IMR-90 (cell line): ENCODE results near the gene MTMR2. TPM values are rescaled to one million over a fixed set of nuclear protein-coding genes. Genes with fewer than 3 reads are reported as not detected.

Experiments used
- ATAC-seq: fragments of 200-7000 bp; cut with Tn5 transposase; 2 replicates; pipeline ENCODE4 v1.9.1; 2020; ENCODE audit warnings: low read depth, mild to moderate bottlenecking, moderate library complexity
- BruUV-seq: library from RNA; stranded (reverse); fragments of 400-500 nt; replicated peaks from 2 replicates; lab custom pipeline; 2021; lab: Mats Ljungman, UMichigan
- CTCF ChIA-PET: fragments of 300-600 bp; formaldehyde crosslinking; extraction: SDS; loops from one replicate; lab custom pipeline; 2021; ENCODE audit warnings: antibody characterized with exemption; lab: Yijun Ruan, JAX
- POLR2A ChIA-PET: fragments of 300-600 bp; sonication (Branson Sonifier 250); formaldehyde crosslinking; loops from one replicate; lab custom pipeline; 2022; ENCODE audit warnings: antibody characterized with exemption; ENCODE audit not compliant: unreplicated experiment; lab: Charles Lee
- DNase-seq: peaks from one replicate; pipeline ENCODE4 v3.0.0; 2013
- H2AFZ ChIP-seq: replicated peaks from 2 replicates; pipeline ENCODE3; 2013; ENCODE audit warnings: low read length, mild to moderate bottlenecking; ENCODE audit not compliant: poor library complexity
- H2AK5ac ChIP-seq: 2 replicates; pipeline ENCODE4 v1.6.1; 2013; ENCODE audit warnings: low read depth, low read length, inconsistent platforms
- H2AK9ac ChIP-seq: replicated peaks from 2 replicates; pipeline ENCODE3; 2013; ENCODE audit warnings: mild to moderate bottlenecking, low read depth, low read length, moderate library complexity; ENCODE audit not compliant: poor library complexity
- H2BK120ac ChIP-seq: 2 replicates; pipeline ENCODE4 v1.6.1; 2013; ENCODE audit warnings: low read depth, low read length, inconsistent platforms
- H2BK15ac ChIP-seq: 3 replicates; pipeline ENCODE4 v1.6.1; 2013; ENCODE audit warnings: low read depth, low read length, inconsistent platforms
- H2BK20ac ChIP-seq: 2 replicates; pipeline ENCODE4 v1.6.1; 2013; ENCODE audit warnings: low read depth, mild to moderate bottlenecking, inconsistent platforms, low read length, moderate library complexity
- H2BK5ac ChIP-seq: 2 replicates; pipeline ENCODE4 v1.6.1; 2013; ENCODE audit warnings: mild to moderate bottlenecking, low read depth, low read length, inconsistent platforms; ENCODE audit not compliant: poor library complexity, severe bottlenecking
- H3K14ac ChIP-seq: replicated peaks from 2 replicates; pipeline ENCODE4 v1.6.1; 2013; ENCODE audit warnings: low read depth, low read length, inconsistent platforms
- H3K18ac ChIP-seq: 2 replicates; pipeline ENCODE4 v1.6.1; 2013; ENCODE audit warnings: low read depth, low read length, control low read depth
- H3K23ac ChIP-seq: 2 replicates; pipeline ENCODE4 v1.6.1; 2013; ENCODE audit warnings: low read depth, low read length, inconsistent platforms
- H3K27ac ChIP-seq: 2 replicates; pipeline ENCODE4 v1.5.1; 2013; ENCODE audit warnings: mild to moderate bottlenecking, control low read depth, low read length; ENCODE audit not compliant: insufficient read depth
- H3K27me3 ChIP-seq: 2 replicates; pipeline ENCODE4 v1.6.1; 2013; ENCODE audit warnings: low read length; ENCODE audit not compliant: control insufficient read depth, insufficient read depth
- H3K36me3 ChIP-seq: 2 replicates; pipeline ENCODE4 v1.6.1; 2013; ENCODE audit warnings: low read length, mixed read lengths; ENCODE audit not compliant: control insufficient read depth, insufficient read depth
- H3K4ac ChIP-seq: 2 replicates; pipeline ENCODE4 v1.6.1; 2013; ENCODE audit warnings: low read depth, low read length, inconsistent platforms
- H3K4me1 ChIP-seq: 2 replicates; pipeline ENCODE4 v1.6.1; 2013; ENCODE audit warnings: low read length, mixed read lengths; ENCODE audit not compliant: control insufficient read depth, insufficient read depth
- H3K4me2 ChIP-seq: 2 replicates; pipeline ENCODE4 v1.6.1; 2013; ENCODE audit warnings: low read depth, mild to moderate bottlenecking, control low read depth, low read length, moderate library complexity
- H3K4me3 ChIP-seq: 2 replicates; pipeline ENCODE4 v1.5.1; 2013; ENCODE audit warnings: low read depth, mild to moderate bottlenecking, control low read depth, low read length, moderate library complexity; ENCODE audit not compliant: insufficient read depth
- H3K56ac ChIP-seq: 2 replicates; pipeline ENCODE4 v1.6.1; 2013; ENCODE audit warnings: low read length, inconsistent platforms; ENCODE audit not compliant: insufficient read depth; ENCODE audit errors: extremely low read depth
- H3K79me1 ChIP-seq, 2 experiments: 2 replicates each; pipeline ENCODE4 v1.6.1; 2013; ENCODE audit warnings: low read length in 2 of 2, inconsistent platforms in 1 of 2, low read depth in 1 of 2
- H3K9ac ChIP-seq: 2 replicates; pipeline ENCODE4 v1.6.1; 2013; ENCODE audit warnings: low read depth, low read length, control low read depth
- H3K9me1 ChIP-seq: 2 replicates; pipeline ENCODE4 v1.6.1; 2013; ENCODE audit warnings: low read length, inconsistent platforms; ENCODE audit not compliant: insufficient read depth
- H3K9me3 ChIP-seq: 2 replicates; pipeline ENCODE4 v1.6.1; 2013; ENCODE audit warnings: low read length; ENCODE audit not compliant: control insufficient read depth, insufficient read depth
- H4K20me1 ChIP-seq: 2 replicates; pipeline ENCODE4 v1.6.1; 2013; ENCODE audit warnings: low read length, inconsistent platforms; ENCODE audit not compliant: insufficient read depth
- H4K5ac ChIP-seq: 2 replicates; pipeline ENCODE4 v1.6.1; 2013; ENCODE audit warnings: mild to moderate bottlenecking, low read depth, low read length, control low read depth
- H4K8ac ChIP-seq, 2 experiments: 2 replicates each; pipeline ENCODE4 v1.6.1; 2013; ENCODE audit warnings: low read depth in 2 of 2, low read length in 2 of 2, control low read depth in 1 of 2, inconsistent platforms in 1 of 2
- H4K91ac ChIP-seq: 2 replicates; pipeline ENCODE4 v1.6.1; 2013; ENCODE audit warnings: low read depth, low read length, inconsistent platforms; ENCODE audit not compliant: insufficient read depth
- CEBPB ChIP-seq: IDR thresholded peaks from 2 replicates; pipeline ENCODE4 v1.6.1; 2012; ENCODE audit warnings: low read depth, low read length, improper control_type of control experiment
- CHD1 ChIP-seq: IDR thresholded peaks from 2 replicates; pipeline ENCODE4 v1.6.1; 2012; ENCODE audit warnings: low read depth, low read length, improper control_type of control experiment
- FOS ChIP-seq: fragments of 150-350 bp; IDR thresholded peaks from 2 replicates; pipeline ENCODE4 v1.6.1; 2016; ENCODE audit warnings: low read depth, low read length
- MAFK ChIP-seq: IDR thresholded peaks from 2 replicates; pipeline ENCODE4 v1.6.1; 2012; ENCODE audit warnings: low read depth, low read length, improper control_type of control experiment
- MAZ ChIP-seq: IDR thresholded peaks from 2 replicates; pipeline ENCODE4 v1.6.1; 2012; ENCODE audit warnings: low read depth, mild to moderate bottlenecking, low read length, improper control_type of control experiment, moderate library complexity, borderline replicate concordance
- NFE2L2 ChIP-seq: fragments of 150-350 bp; IDR thresholded peaks from 2 replicates; pipeline ENCODE4 v1.6.1; 2016; ENCODE audit warnings: low read depth, mild to moderate bottlenecking, low read length
- POLR2A ChIP-seq: IDR thresholded peaks from 2 replicates; pipeline ENCODE4 v1.6.1; 2012; ENCODE audit warnings: mild to moderate bottlenecking, low read depth, low read length
- RAD21 ChIP-seq: IDR thresholded peaks from 2 replicates; pipeline ENCODE4 v1.6.1; 2012; ENCODE audit warnings: low read length, improper control_type of control experiment
- RFX5 ChIP-seq: IDR thresholded peaks from 2 replicates; pipeline ENCODE4 v1.8.0; 2012; ENCODE audit warnings: low read depth, mild to moderate bottlenecking, low read length, moderate library complexity
- SMC3 ChIP-seq: fragments of 150-350 bp; IDR thresholded peaks from 2 replicates; pipeline ENCODE4 v1.6.1; 2016; ENCODE audit warnings: low read depth, mild to moderate bottlenecking, antibody characterized with exemption, low read length, moderate library complexity
- WGBS, 2 experiments: methylation state at CpG; one replicate each; pipeline versions ENCODE4 v1.1.5 to v1.1.7; 2013; ENCODE audit warnings: missing lambda C conversion rate in 2 of 2; ENCODE audit not compliant: insufficient read length in 1 of 2; ENCODE audit errors: extremely low coverage in 2 of 2; 5-methylcytosine and 5-hydroxymethylcytosine counted together
- dilution Hi-C: fragments of 300-500 bp; cut with HindIII; formaldehyde crosslinking; loops from one replicate; pipeline ENCODE4 v1.14.3; 2018; ENCODE audit warnings: low sequenced_read_pairs; ENCODE audit not compliant: unreplicated experiment
- in situ Hi-C: fragments of 300-500 bp; cut with MboI; formaldehyde crosslinking; loops from 3 replicates; pipeline ENCODE4 v1.14.3; 2019; ENCODE audit warnings: low sequenced_read_pairs, inconsistent platforms, mixed read lengths
- intact Hi-C: fragments of 100-400 bp; cut with micrococcal nuclease; formaldehyde crosslinking; loops from 2 replicates; pipeline ENCODE4 v1.10.0; 2022
- polyA plus RNA-seq, 3 experiments: library from polyadenylated mRNA; depleted of rRNA; stranded (reverse); fragments of >200 nt; gene quantifications; 2 replicates each; pipeline ENCODE4 v1.2.3, GENCODE V29; 2012; ENCODE audit warnings: low replicate concordance in 1 of 3
- total RNA-seq: library from RNA; depleted of rRNA; stranded (reverse); fragments of >200 nt; gene quantifications from 2 replicates; pipeline ENCODE4 v1.2.3, GENCODE V29; 2012
- TF ChIP-seq, protein P1 (sequence below): conservative IDR thresholded peaks from 2 replicates; pipeline ENCODE4 v1.5.1; 2012; ENCODE audit warnings: mild to moderate bottlenecking, low read depth, low read length, improper control_type of control experiment
- TF ChIP-seq, protein P2 (sequence below): fragments of 150-350 bp; IDR thresholded peaks from 2 replicates; pipeline ENCODE4 v1.6.1; 2017; ENCODE audit warnings: mild to moderate bottlenecking, antibody characterized with exemption, low read length, low read depth
- TF ChIP-seq, protein P3 (sequence below): fragments of 150-350 bp; IDR thresholded peaks from 2 replicates; pipeline ENCODE4 v1.6.1; 2016; ENCODE audit warnings: low read depth, mild to moderate bottlenecking, low read length, moderate library complexity, borderline replicate concordance

Gene MTMR2
- total and polyA plus RNA-seq, 2 of the 4 experiments (the other 2 are of a cell fraction): 16.6 to 30.6 TPM

DNA sequence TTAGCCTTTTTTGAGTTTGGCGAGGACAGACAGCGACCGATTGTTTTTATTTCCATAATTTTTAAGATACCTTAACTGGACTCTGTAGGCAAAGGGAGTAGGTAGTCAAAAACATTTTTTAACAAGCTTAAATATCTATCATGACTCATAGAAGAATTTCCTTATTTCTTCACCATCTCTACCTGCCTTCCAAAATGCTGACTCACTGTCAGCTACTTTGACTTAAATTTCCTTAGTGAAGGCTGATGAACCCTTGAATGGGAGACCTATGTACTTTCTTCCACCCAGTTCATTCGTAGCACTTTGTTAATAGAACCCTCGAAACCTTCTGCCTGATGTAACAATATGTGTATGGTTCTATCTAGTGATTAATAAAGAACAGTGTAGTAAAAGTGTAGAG lies 1.1 kb upstream of the MTMR2 start:
- Histone ChIP-seq H3K9me3 (no peaks in the 10 kb centered on the region), H3K27ac (no peak overlapping the region), H3K4me2 (peak overlapping the region; percentile 80; the same call in 1 of the 2 replicates), H2AK5ac (no peak overlapping the region), H3K4me3 (peak overlapping the region; percentile 26; the same call in 1 of the 2 replicates), H3K18ac (0 out of 2 replicates have a peak overlapping the region, but pooled peaks have one; percentile 1), H3K27me3 (no peaks in the 10 kb centered on the region), H2BK15ac (0 out of 3 replicates have a peak overlapping the region, but pooled peaks have one; percentile 18), H3K79me1 (peaks cover 13 to 35% of the 10 kb centered on the region in 2 experiments), H4K8ac (peak overlapping the region; percentile 97 to 98; a peak in 3 of 4 replicates), H3K4me1 (0 out of 2 replicates have a peak, but pooled peaks cover 1% of the 10 kb centered on the region), H2BK20ac (peak overlapping the region; percentile 30; the same call in 1 of the 2 replicates), H4K20me1 (no peaks in the 10 kb centered on the region; the same call in 1 of the 2 replicates), H2AFZ (no peak overlapping the region), H3K23ac (peak overlapping the region; percentile 77), H3K56ac (no peak overlapping the region), H2AK9ac (no peak overlapping the region), H4K5ac (no peak overlapping the region), H2BK5ac (peak overlapping the region; percentile 75), H3K36me3 (no peaks in the 10 kb centered on the region), H3K14ac (peak overlapping the region; percentile 64; the same call in 1 of the 2 replicates), H4K91ac (peak overlapping the region; percentile 37; the same call in 1 of the 2 replicates), H3K4ac (peak overlapping the region; percentile 34; the same call in 1 of the 2 replicates), H3K9me1 (no peaks in the 10 kb centered on the region), H2BK120ac (peak overlapping the region; percentile 28; the same call in 1 of the 2 replicates), H3K9ac (peak overlapping the region; percentile 100; the same call in 1 of the 2 replicates)
- WGBS, 2 experiments: no CpG with 5 or more reads among the region's 5 CpGs
- POLR2A ChIA-PET: no interaction called here
- DNase-seq: peak; percentile 34
- CTCF ChIA-PET: interaction anchor here (0.6 kb wide), 1 partner anchor 817 kb away, joined by 3 read pairs; no protein-coding TSS in a partner anchor
- dilution Hi-C loops: no loop called here
- TF ChIP-seq MAZ (no peak), RFX5 (no peak), MAFK (peak; percentile 38; the same call in 1 of the 2 replicates), RAD21 (no peak), CEBPB (no peak), POLR2A (no peak), NFE2L2 (peak; percentile 89), SMC3 (no peak), CHD1 (no peak), FOS (peak; percentile 30; the same call in 1 of the 2 replicates)
- TF ChIP-seq, protein P1, sequence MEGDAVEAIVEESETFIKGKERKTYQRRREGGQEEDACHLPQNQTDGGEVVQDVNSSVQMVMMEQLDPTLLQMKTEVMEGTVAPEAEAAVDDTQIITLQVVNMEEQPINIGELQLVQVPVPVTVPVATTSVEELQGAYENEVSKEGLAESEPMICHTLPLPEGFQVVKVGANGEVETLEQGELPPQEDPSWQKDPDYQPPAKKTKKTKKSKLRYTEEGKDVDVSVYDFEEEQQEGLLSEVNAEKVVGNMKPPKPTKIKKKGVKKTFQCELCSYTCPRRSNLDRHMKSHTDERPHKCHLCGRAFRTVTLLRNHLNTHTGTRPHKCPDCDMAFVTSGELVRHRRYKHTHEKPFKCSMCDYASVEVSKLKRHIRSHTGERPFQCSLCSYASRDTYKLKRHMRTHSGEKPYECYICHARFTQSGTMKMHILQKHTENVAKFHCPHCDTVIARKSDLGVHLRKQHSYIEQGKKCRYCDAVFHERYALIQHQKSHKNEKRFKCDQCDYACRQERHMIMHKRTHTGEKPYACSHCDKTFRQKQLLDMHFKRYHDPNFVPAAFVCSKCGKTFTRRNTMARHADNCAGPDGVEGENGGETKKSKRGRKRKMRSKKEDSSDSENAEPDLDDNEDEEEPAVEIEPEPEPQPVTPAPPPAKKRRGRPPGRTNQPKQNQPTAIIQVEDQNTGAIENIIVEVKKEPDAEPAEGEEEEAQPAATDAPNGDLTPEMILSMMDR: no peak
- TF ChIP-seq, protein P2, sequence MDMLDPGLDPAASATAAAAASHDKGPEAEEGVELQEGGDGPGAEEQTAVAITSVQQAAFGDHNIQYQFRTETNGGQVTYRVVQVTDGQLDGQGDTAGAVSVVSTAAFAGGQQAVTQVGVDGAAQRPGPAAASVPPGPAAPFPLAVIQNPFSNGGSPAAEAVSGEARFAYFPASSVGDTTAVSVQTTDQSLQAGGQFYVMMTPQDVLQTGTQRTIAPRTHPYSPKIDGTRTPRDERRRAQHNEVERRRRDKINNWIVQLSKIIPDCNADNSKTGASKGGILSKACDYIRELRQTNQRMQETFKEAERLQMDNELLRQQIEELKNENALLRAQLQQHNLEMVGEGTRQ: no peak
- TF ChIP-seq, protein P3, sequence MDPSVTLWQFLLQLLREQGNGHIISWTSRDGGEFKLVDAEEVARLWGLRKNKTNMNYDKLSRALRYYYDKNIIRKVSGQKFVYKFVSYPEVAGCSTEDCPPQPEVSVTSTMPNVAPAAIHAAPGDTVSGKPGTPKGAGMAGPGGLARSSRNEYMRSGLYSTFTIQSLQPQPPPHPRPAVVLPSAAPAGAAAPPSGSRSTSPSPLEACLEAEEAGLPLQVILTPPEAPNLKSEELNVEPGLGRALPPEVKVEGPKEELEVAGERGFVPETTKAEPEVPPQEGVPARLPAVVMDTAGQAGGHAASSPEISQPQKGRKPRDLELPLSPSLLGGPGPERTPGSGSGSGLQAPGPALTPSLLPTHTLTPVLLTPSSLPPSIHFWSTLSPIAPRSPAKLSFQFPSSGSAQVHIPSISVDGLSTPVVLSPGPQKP: no peak
- BruUV-seq: no TSS peak
- in situ Hi-C loops: no loop called here
- no peak for ATAC-seq
- intact Hi-C loops: loop anchor here (2.0 to 10.0 kb wide), 2 partner anchors 134 to 310 kb away; partner anchors contain the start of gene CEP57
